ENCODE measurements around the gene DOCK2. TPM values are rescaled to one million over a fixed set of nuclear protein-coding genes. Genes with fewer than 3 reads are reported as not detected.

The DOCK2 gene
- total and polyA plus RNA-seq, 9 of the 15 experiments (the other 6 are each of a cell fraction or from before 2014, with no cell fraction given): 4.5 to 42.6 (median 20.5) TPM

GRCh38 chr5:169956126-169956525, 319.1 kb downstream of the DOCK2 start (continued):
- no peak for TF ChIP-seq RBM14 (IDR thresholded peaks at IDR 0.05; ENCODE audit: borderline replicate concordance, insufficient read depth, low read depth, low read length)
- no peak for TF ChIP-seq SRSF1 (IDR thresholded peaks at IDR 0.05; ENCODE audit: low read depth, low read length)

GRCh38 chr5:169956756-169957155, 319.7 kb downstream of the DOCK2 start:
- FAIRE-seq: no peak
- no peak overlapping the region for H3K27ac ChIP-seq (ENCODE audit: extremely low read depth, low read depth, low read length)
- ChIA-PET POLR2A (no interaction called here), CTCF (ENCODE audit: low intra/inter-chr PET ratio) (no interaction called here)
- no peak for ATAC-seq
- in situ Hi-C loops (cut with MboI) (no loop called here), intact Hi-C loops (cut with micrococcal nuclease) (no loop called here)
- H3K4me1 ChIP-seq (replicated peaks in 1 of 2; ENCODE audit: control insufficient read depth in 2 of 2, insufficient read depth in 2 of 2, low read length in 2 of 2): no peaks in the 10 kb centered on the region
- no peaks in the 10 kb centered on the region for H3K9me3 ChIP-seq (replicated peaks; ENCODE audit: control insufficient read depth, insufficient read depth, low read depth, low read length)
- no peak overlapping the region for H3K9ac ChIP-seq (ENCODE audit: insufficient read depth in 1 of 2, low read depth in 2 of 2, low read length in 2 of 2)
- no TSS peak for BruUV-seq (replicated peaks)
- no peak overlapping the region for H3K4me2 ChIP-seq (ENCODE audit: insufficient read depth, low read length)
- no peak for DNase-seq (ENCODE audit: extremely low read depth in 1 of 4, low spot score in 3 of 4)
- H3K36me3 ChIP-seq (ENCODE audit: control insufficient read depth, insufficient read depth, low read length): no peaks in the 10 kb centered on the region
- H4K20me1 ChIP-seq (replicated peaks; ENCODE audit: control insufficient read depth, insufficient read depth, low read length): no peaks in the 10 kb centered on the region
- H3K79me2 ChIP-seq (ENCODE audit: control insufficient read depth, insufficient read depth, low read length): no peaks in the 10 kb centered on the region
- no peak overlapping the region for H3K4me3 ChIP-seq
- no peak overlapping the region for H2AFZ ChIP-seq (ENCODE audit: low read depth, low read length)
- no peaks in the 10 kb centered on the region for H3K9me1 ChIP-seq (ENCODE audit: control insufficient read depth, insufficient read depth, low read length)
- H3K27me3 ChIP-seq (ENCODE audit: control insufficient read depth in 2 of 2, insufficient read depth in 2 of 2, low read length in 2 of 2): no peaks in the 10 kb centered on the region
- TF ChIP-seq EP400 (IDR thresholded peaks at IDR 0.05) (no peak), ZNF766 (CRISPR knock-in tag; conservative IDR thresholded peaks at IDR 0.05) (no peak), ARID1B (IDR thresholded peaks at IDR 0.05) (no peak), HDAC8 (tag; IDR thresholded peaks at IDR 0.05) (no peak), NCOA1 (IDR thresholded peaks at IDR 0.05; ENCODE audit: low read depth) (no peak), GABPB2 (CRISPR knock-in tag; conservative IDR thresholded peaks at IDR 0.05) (no peak), DIDO1 (tag; IDR thresholded peaks at IDR 0.05; ENCODE audit: low read depth) (no peak), FOXK2 (conservative IDR thresholded peaks at IDR 0.05 in 1 of 2, IDR thresholded peaks at IDR 0.05 in 1 of 2; ENCODE audit: low read depth in 2 of 2) (no peak), JUN (IDR thresholded peaks at IDR 0.05; ENCODE audit: borderline replicate concordance, low read depth, low read length) (no peak), JUN (CRISPR knock-in tag; IDR thresholded peaks at IDR 0.05; ENCODE audit: borderline replicate concordance) (no peak), ZNF518B (CRISPR knock-in tag; IDR thresholded peaks at IDR 0.05) (no peak), THAP7 (CRISPR knock-in tag; IDR thresholded peaks at IDR 0.05) (no peak), PURB (CRISPR knock-in tag; IDR thresholded peaks at IDR 0.05; ENCODE audit: low read depth) (no peak), ZNF449 (CRISPR knock-in tag; IDR thresholded peaks at IDR 0.05) (no peak), TAF15 (IDR thresholded peaks at IDR 0.05; ENCODE audit: low read depth, low read length) (no peak), ZFPM2 (CRISPR knock-in tag; IDR thresholded peaks at IDR 0.05) (no peak)

Measured in K562 (cell line).